Ishikawa (cell line): ENCODE results near the gene STRN4.
A peak's percentile ranks its signal among the peaks of the same experiment; 100 is the strongest.

Experiments used
- CEBPB ChIP-seq: IDR thresholded peaks from 2 replicates; pipeline ENCODE4 v1.6.1; 2012
- CREB1 ChIP-seq: IDR thresholded peaks from 2 replicates; pipeline ENCODE4 v1.6.1; 2012; ENCODE audit warnings: low read depth
- EGR1 ChIP-seq: IDR thresholded peaks from 2 replicates; pipeline ENCODE4 v1.6.1; 2012
- EP300 ChIP-seq: IDR thresholded peaks from 2 replicates; pipeline ENCODE4 v1.6.1; 2012; ENCODE audit warnings: borderline replicate concordance
- FOXM1 ChIP-seq: IDR thresholded peaks from 2 replicates; pipeline ENCODE4 v1.6.1; 2012; ENCODE audit warnings: low read depth, borderline replicate concordance
- NFIC ChIP-seq: IDR thresholded peaks from 2 replicates; pipeline ENCODE4 v1.6.1; 2012
- RAD21 ChIP-seq: IDR thresholded peaks from 2 replicates; pipeline ENCODE4 v1.6.1; 2012; ENCODE audit warnings: low read depth
- TAF1 ChIP-seq: IDR thresholded peaks from 2 replicates; pipeline ENCODE4 v1.6.1; 2012; ENCODE audit warnings: low read depth, mild to moderate bottlenecking
- TCF12 ChIP-seq: IDR thresholded peaks from 2 replicates; pipeline ENCODE4 v1.6.1; 2012; ENCODE audit warnings: low read depth
- TEAD4 ChIP-seq: IDR thresholded peaks from 2 replicates; pipeline ENCODE4 v1.6.1; 2012
- YY1 ChIP-seq: IDR thresholded peaks from 2 replicates; pipeline ENCODE4 v1.6.1; 2012; ENCODE audit warnings: low read depth
- ZBTB7A ChIP-seq: IDR thresholded peaks from 2 replicates; pipeline ENCODE4 v1.6.1; 2012; ENCODE audit warnings: low read depth
- TF ChIP-seq, protein P1 (sequence below): IDR thresholded peaks from 2 replicates; pipeline ENCODE4 v1.6.1; 2012
- TF ChIP-seq, protein P2 (sequence below): IDR thresholded peaks from 2 replicates; pipeline ENCODE4 v1.6.1; 2012; ENCODE audit warnings: low read depth, mild to moderate bottlenecking
- TF ChIP-seq, protein P3 (sequence below): IDR thresholded peaks from 2 replicates; pipeline ENCODE4 v1.6.1; 2012

The STRN4 gene

DNA sequence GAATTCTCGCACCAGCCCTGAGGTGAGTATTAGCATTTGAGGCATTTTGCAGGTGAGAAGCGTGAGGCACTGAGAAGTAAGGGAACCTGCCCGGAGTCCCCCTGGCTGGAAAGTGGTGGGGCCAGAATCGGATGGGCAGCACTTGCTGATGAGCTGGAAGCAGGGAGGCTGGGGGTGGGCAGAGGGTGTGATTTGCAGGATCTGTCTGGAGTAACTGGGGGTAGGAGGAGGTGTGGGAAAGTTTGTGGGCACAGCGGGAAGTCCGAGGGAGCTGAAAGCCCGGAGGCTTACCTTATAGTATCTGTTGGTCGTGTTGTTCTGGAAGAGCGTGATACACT is 49.4 kb downstream of the STRN4 start:
- TF ChIP-seq TCF12 (no peak), EP300 (no peak), EGR1 (no peak), TEAD4 (no peak), CEBPB (no peak), FOXM1 (no peak), YY1 (no peak), CREB1 (no peak), RAD21 (no peak), TAF1 (no peak)
- TF ChIP-seq, protein P1, sequence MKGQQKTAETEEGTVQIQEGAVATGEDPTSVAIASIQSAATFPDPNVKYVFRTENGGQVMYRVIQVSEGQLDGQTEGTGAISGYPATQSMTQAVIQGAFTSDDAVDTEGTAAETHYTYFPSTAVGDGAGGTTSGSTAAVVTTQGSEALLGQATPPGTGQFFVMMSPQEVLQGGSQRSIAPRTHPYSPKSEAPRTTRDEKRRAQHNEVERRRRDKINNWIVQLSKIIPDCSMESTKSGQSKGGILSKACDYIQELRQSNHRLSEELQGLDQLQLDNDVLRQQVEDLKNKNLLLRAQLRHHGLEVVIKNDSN = no peak

DNA sequence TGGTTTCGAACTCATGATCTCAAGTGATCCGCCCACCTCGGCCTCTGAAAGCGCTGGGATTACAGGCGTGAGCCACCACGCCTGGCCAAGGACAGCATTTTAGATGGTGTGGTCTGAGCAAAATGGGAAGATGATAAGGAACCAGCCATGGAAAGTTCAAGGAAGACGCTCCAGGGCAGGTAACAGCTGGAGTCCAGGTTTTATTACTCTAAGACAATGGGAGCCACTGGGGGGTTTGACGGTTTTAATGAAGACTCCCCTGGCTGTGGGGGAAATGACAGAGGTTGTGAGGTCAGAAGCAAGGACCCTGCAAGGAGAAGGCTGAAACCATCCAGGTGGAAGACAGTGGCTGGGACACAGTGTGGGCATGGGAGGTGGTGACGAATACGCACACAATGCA is 50.2 kb downstream of the STRN4 start:
- no peak for TF ChIP-seq YY1
- TF ChIP-seq, protein P1 = no peak
- no peak for TF ChIP-seq EP300
- no peak for TF ChIP-seq EGR1

DNA sequence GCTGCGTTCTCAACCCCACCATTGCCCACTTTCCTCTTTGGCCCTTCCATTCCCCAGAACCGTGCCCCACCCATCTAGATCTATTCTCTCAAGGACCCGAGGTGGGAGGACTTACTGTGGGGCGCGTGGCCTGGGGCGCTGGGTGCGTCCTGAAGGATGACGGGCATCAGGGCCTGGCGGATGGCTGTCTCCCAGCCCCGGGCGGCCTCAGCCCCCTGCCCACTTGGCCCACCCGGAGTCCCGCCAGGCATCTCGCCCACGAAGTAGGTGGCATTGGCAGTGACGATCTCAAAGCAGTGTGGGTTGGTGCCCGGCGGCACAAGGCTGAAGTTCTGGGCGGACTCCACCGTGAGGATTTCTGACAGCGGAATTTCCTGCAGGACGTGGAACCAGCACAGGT is 52.5 kb downstream of the STRN4 start:
- TF ChIP-seq TEAD4 (no peak), YY1 (no peak), NFIC (no peak), CREB1 (no peak), CEBPB (no peak), ZBTB7A (no peak), EGR1 (no peak), EP300 (no peak), TCF12 (no peak), RAD21 (no peak), FOXM1 (no peak)
- TF ChIP-seq, protein P1 = no peak
- TF ChIP-seq, protein P2, sequence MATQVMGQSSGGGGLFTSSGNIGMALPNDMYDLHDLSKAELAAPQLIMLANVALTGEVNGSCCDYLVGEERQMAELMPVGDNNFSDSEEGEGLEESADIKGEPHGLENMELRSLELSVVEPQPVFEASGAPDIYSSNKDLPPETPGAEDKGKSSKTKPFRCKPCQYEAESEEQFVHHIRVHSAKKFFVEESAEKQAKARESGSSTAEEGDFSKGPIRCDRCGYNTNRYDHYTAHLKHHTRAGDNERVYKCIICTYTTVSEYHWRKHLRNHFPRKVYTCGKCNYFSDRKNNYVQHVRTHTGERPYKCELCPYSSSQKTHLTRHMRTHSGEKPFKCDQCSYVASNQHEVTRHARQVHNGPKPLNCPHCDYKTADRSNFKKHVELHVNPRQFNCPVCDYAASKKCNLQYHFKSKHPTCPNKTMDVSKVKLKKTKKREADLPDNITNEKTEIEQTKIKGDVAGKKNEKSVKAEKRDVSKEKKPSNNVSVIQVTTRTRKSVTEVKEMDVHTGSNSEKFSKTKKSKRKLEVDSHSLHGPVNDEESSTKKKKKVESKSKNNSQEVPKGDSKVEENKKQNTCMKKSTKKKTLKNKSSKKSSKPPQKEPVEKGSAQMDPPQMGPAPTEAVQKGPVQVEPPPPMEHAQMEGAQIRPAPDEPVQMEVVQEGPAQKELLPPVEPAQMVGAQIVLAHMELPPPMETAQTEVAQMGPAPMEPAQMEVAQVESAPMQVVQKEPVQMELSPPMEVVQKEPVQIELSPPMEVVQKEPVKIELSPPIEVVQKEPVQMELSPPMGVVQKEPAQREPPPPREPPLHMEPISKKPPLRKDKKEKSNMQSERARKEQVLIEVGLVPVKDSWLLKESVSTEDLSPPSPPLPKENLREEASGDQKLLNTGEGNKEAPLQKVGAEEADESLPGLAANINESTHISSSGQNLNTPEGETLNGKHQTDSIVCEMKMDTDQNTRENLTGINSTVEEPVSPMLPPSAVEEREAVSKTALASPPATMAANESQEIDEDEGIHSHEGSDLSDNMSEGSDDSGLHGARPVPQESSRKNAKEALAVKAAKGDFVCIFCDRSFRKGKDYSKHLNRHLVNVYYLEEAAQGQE = no peak
- TF ChIP-seq, protein P3, sequence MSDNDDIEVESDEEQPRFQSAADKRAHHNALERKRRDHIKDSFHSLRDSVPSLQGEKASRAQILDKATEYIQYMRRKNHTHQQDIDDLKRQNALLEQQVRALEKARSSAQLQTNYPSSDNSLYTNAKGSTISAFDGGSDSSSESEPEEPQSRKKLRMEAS = no peak

DNA sequence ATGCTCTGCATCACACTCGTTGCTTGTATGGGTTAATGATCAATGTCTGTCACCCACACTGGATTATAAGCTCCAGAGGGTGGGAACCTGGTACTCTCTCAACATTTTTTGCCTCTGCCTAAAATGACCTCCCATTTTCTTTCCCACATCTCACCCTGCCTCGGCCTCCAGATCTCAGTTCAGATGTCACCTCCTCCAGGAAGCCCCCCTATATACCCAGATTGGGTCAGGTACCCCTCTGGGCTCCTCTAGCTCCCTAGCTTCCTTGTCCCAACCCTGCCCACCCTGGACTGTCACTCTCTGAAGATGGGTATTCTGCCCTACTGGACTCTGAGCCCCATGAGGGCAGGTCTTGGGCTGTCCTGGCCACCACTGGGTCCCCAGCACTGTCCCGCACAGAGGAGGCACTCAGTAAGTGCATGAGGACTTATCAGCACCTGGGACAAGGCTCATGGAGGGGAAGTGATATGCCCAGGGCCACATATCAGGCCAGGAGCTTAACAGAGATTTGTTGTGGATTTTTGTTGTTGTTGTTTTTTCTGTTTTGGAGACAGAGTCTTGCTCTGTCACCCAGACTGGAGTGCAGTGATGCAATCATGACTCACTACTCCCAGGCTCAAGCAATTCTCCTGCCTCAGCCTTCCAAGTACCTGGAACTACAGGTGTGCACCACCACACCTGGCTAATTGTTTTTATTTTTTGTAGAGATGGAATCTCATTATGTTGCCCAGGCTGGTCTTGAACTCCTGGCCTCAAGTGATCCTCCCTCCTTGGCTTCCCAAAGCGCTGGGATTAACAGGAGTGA is 53.1 kb downstream of the STRN4 start:
- TF ChIP-seq, protein P2 = peak; percentile 51; the same call in 1 of the 2 replicates
- no peak for TF ChIP-seq CEBPB

DNA sequence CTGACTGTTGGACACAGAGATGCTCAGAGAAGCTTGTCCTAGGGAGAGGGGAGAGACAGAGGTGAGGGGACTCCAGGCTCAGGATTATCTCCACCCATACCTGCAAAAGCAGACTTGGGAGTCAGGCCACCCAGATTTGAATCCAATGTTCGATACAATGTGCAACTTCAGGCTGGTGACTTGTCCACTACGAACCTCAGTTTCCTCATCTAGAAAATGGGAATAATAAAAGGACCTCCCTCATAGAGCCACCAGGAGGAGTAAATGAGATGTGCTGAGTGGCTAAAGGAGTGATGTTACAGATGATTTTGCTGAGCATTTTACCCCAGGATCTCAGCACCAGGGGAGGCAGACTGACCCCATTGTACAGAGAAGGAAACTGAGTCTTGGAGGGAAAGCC is 54.3 kb downstream of the STRN4 start:
- no peak for TF ChIP-seq ZBTB7A

DNA sequence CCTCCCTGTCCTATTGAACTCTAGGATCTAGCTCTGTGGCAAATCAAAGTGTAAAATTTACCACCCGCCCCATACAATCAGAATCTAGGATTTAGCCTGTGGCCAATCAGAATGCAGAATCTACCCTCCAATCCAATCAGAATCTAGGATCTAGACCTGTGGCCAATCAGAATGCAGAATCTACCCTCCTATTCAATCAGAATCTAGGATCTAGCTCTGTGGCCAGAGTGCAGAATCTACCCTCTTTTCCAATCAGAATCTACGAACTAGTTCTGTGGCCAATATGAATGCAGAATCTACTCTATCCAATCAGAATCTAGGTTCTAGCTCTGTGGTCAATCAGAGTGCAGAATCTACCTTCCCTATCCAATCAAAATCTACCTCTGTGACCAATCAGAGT is 55.1 kb downstream of the STRN4 start:
- TF ChIP-seq FOXM1 = no peak

DNA sequence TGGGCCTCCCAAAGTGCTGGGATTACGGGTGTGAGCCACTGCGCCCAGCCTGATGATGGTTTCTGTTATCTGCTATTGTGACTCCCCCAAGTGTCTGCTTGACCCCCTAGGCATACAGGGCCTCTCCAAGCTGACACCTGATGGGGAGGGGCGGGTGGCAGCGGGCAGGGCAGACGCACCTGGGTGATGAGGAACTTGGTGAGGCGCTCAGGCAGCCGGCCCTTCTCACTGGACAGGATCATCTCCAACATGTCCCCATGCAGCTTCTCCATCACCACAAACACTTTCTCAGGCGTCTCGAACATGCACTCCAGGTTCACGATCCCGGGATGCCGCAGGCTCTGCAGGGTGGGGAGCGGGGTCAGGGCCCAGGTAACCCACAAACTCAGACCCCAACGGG is 56.9 kb downstream of the STRN4 start:
- TF ChIP-seq EP300 = no peak
- no peak for TF ChIP-seq CREB1
- TF ChIP-seq CEBPB = no peak
- TF ChIP-seq RAD21 = no peak
- TF ChIP-seq, protein P3 = no peak
- no peak for TF ChIP-seq TEAD4
- no peak for TF ChIP-seq TCF12
- TF ChIP-seq YY1 = no peak
- TF ChIP-seq, protein P2 = no peak
- no peak for TF ChIP-seq TAF1
- TF ChIP-seq, protein P1 = no peak
